Natural killer cell (primary cell): ENCODE data around the gene PPP2R2C. TPM values are rescaled to one million over a fixed set of nuclear protein-coding genes. Genes with fewer than 3 reads are reported as not detected.

ENCODE experiments used
- ATAC-seq, 3 donors: fragments of 150-1000 bp in 2 of 3; fragments of 200-7000 bp in 1 of 3; cut with Tn5 transposase; 1 replicate in 1 of 3; 2 replicates in 2 of 3; pipeline ENCODE4 v1.10.0; 2021; ENCODE audit warnings: mild to moderate bottlenecking in 2 of 3, moderate library complexity in 2 of 3
- DNase-seq, 2 donors: peaks; one replicate each; pipeline versions ENCODE4 v3.0.0 to v3.0.0-alpha.2; 2013 to 2021; ENCODE audit warnings: mixed read lengths in 1 of 2
- H3K27ac ChIP-seq: one replicate; pipeline ENCODE4 v1.5.1; 2013; ENCODE audit warnings: mild to moderate bottlenecking, low read length
- H3K27me3 ChIP-seq: one replicate; pipeline ENCODE4 v1.6.1; 2013; ENCODE audit warnings: low read length; ENCODE audit not compliant: control insufficient read depth, insufficient read depth
- H3K36me3 ChIP-seq: one replicate; pipeline ENCODE4 v1.6.1; 2013; ENCODE audit warnings: low read length; ENCODE audit not compliant: control insufficient read depth, insufficient read depth
- H3K4me1 ChIP-seq: one replicate; pipeline ENCODE4 v1.6.1; 2013; ENCODE audit warnings: low read length; ENCODE audit not compliant: control insufficient read depth, insufficient read depth
- H3K4me3 ChIP-seq: one replicate; pipeline ENCODE4 v1.5.1; 2013; ENCODE audit warnings: low read length
- H3K9me3 ChIP-seq: one replicate; pipeline ENCODE4 v1.6.1; 2013; ENCODE audit warnings: low read length; ENCODE audit not compliant: control insufficient read depth, insufficient read depth
- H3K27ac Mint-ChIP-seq, 2 donors: one replicate each; pipeline ENCODE4 v1.8.0; 2022; ENCODE audit warnings: mild to moderate bottlenecking in 2 of 2, mixed read lengths in 2 of 2, moderate library complexity in 1 of 2
- H3K27me3 Mint-ChIP-seq, 2 donors: one replicate each; pipeline ENCODE4 v1.8.0; 2022; ENCODE audit warnings: low read depth in 2 of 2, mixed read lengths in 2 of 2
- H3K36me3 Mint-ChIP-seq: one replicate; pipeline ENCODE4 v1.8.0; 2022; ENCODE audit warnings: mixed read lengths
- H3K4me1 Mint-ChIP-seq, 2 donors: one replicate each; pipeline ENCODE4 v1.8.0; 2022; ENCODE audit warnings: mixed read lengths in 2 of 2
- H3K4me3 Mint-ChIP-seq: one replicate; pipeline ENCODE4 v1.8.0; 2022; ENCODE audit warnings: mild to moderate bottlenecking, moderate library complexity, mixed read lengths
- H3K9me3 Mint-ChIP-seq, 2 donors: one replicate each; pipeline ENCODE4 v1.8.0; 2022; ENCODE audit warnings: mixed read lengths in 2 of 2
- WGBS: methylation state at CpG from one replicate; pipeline ENCODE4 v1.1.7; 2013; ENCODE audit warnings: missing lambda C conversion rate; ENCODE audit not compliant: insufficient coverage; 5-methylcytosine and 5-hydroxymethylcytosine counted together
- intact Hi-C: fragments of 100-400 bp; cut with micrococcal nuclease; formaldehyde crosslinking; loops from one replicate; pipeline ENCODE4 v1.14.2; 2022
- total RNA-seq, 4 donors: library from RNA; stranded (reverse); fragments of 120-200 nt in 1 of 4; gene quantifications; one replicate each; pipeline versions ENCODE4 v1.2.3 to v1.2.4, GENCODE V29; 2013 to 2022
- TF ChIP-seq, protein P1 (sequence below): fragments of 200-600 bp; IDR thresholded peaks from one replicate; pipeline ENCODE4 v1.8.0; 2022; ENCODE audit warnings: antibody characterized with exemption

The PPP2R2C gene
- total RNA-seq, 3 donors from 2014 or later (not counting 1 experiment from before 2014, with no cell fraction given): not detected

DNA sequence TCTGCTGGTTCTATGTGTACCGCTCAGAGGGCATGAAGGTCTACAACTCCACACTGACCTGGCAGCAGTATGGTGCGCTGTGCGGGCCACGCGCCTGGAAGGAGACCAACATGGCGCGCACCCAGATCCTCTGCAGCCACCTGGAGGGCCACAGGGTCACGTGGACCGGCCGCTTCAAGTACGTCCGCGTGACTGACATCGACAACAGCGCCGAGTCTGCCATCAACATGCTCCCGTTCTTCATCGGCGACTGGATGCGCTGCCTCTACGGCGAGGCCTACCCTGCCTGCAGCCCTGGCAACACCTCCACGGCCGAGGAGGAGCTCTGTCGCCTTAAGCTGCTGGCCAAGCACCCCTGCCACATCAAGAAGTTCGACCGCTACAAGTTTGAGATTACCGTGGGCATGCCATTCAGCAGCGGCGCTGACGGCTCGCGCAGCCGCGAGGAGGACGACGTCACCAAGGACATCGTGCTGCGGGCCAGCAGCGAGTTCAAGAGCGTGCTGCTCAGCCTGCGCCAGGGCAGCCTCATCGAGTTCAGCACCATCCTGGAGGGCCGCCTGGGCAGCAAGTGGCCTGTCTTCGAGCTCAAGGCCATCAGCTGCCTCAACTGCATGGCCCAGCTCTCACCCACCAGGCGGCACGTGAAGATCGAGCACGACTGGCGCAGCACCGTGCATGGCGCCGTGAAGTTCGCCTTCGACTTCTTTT lies 170.5 kb downstream of the PPP2R2C start:
- TF ChIP-seq, protein P1, sequence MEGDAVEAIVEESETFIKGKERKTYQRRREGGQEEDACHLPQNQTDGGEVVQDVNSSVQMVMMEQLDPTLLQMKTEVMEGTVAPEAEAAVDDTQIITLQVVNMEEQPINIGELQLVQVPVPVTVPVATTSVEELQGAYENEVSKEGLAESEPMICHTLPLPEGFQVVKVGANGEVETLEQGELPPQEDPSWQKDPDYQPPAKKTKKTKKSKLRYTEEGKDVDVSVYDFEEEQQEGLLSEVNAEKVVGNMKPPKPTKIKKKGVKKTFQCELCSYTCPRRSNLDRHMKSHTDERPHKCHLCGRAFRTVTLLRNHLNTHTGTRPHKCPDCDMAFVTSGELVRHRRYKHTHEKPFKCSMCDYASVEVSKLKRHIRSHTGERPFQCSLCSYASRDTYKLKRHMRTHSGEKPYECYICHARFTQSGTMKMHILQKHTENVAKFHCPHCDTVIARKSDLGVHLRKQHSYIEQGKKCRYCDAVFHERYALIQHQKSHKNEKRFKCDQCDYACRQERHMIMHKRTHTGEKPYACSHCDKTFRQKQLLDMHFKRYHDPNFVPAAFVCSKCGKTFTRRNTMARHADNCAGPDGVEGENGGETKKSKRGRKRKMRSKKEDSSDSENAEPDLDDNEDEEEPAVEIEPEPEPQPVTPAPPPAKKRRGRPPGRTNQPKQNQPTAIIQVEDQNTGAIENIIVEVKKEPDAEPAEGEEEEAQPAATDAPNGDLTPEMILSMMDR: no peak
- Histone ChIP-seq H3K27me3 (no peaks in the 10 kb centered on the region), H3K36me3 (no peaks in the 10 kb centered on the region), H3K4me3 (no peak overlapping the region), H3K4me1 (peaks cover 14% of the 10 kb centered on the region), H3K9me3 (no peaks in the 10 kb centered on the region), H3K27ac (no peak overlapping the region)
- H3K36me3 Mint-ChIP-seq: no peaks in the 10 kb centered on the region
- 97% methylated on average over 55 of the region's 55 CpGs for WGBS
- no peak for ATAC-seq
- no peak overlapping the region for H3K4me3 Mint-ChIP-seq
- peaks cover 7 to 14% of the 10 kb centered on the region in 2 donors for H3K27me3 Mint-ChIP-seq
- no peaks in the 10 kb centered on the region for H3K9me3 Mint-ChIP-seq
- no peak for DNase-seq
- intact Hi-C loops: no loop called here
- peaks cover 8 to 10% of the 10 kb centered on the region in 2 donors for H3K4me1 Mint-ChIP-seq
- H3K27ac Mint-ChIP-seq: no peak overlapping the region

DNA sequence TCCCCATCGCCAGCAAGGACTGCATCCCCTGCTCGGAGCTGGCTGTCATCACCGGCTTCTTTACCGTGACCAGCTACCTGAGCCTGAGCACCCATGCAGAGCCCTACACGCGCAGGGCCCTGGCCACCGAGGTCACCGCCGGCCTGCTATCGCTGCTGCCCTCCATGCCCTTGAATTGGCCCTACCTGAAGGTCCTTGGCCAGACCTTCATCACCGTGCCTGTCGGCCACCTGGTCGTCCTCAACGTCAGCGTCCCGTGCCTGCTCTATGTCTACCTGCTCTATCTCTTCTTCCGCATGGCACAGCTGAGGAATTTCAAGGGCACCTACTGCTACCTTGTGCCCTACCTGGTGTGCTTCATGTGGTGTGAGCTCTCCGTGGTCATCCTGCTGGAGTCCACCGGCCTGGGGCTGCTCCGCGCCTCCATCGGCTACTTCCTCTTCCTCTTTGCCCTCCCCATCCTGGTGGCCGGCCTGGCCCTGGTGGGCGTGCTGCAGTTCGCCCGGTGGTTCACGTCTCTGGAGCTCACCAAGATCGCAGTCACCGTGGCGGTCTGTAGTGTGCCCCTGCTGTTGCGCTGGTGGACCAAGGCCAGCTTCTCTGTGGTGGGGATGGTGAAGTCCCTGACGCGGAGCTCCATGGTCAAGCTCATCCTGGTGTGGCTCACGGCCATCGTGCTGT lies 171.2 kb downstream of the PPP2R2C start:
- WGBS: 94% methylated on average over 35 of the region's 35 CpGs
- Mint-ChIP-seq H3K9me3 (no peaks in the 10 kb centered on the region), H3K4me3 (no peak overlapping the region), H3K27me3 (peaks cover 3 to 8% of the 10 kb centered on the region in 2 donors), H3K36me3 (no peaks in the 10 kb centered on the region), H3K4me1 (peaks cover 8 to 10% of the 10 kb centered on the region in 2 donors), H3K27ac (no peak overlapping the region)
- H3K27ac ChIP-seq: no peak overlapping the region
- ATAC-seq: no peak
- no peaks in the 10 kb centered on the region for H3K27me3 ChIP-seq
- DNase-seq: no peak
- TF ChIP-seq, protein P1: no peak
- peaks cover 14% of the 10 kb centered on the region for H3K4me1 ChIP-seq
- no peaks in the 10 kb centered on the region for H3K9me3 ChIP-seq
- H3K36me3 ChIP-seq: no peaks in the 10 kb centered on the region
- H3K4me3 ChIP-seq: no peak overlapping the region
- intact Hi-C loops: no loop called here

DNA sequence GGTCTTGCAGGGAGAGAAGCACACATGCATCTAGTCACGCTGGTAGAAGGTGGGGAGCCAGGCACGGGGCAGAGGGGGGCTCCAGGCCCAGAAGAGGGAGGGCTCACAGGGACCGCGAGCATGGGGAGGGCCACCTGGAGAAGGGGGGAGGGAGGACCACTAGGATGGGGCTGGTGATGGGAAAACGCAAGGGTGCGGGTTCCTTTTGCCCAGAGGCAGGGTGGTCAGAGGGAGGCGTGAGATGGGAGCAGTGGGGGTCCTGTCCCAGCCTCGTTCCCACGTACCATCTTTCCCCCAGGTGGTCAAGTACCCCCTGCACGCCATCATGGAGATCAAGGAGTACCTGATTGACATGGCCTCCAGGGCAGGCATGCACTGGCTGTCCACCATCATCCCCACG lies 172.1 kb downstream of the PPP2R2C start:
- intact Hi-C loops: no loop called here
- DNase-seq: no peak
- WGBS: 90% methylated on average over 11 of the region's 11 CpGs
- no peaks in the 10 kb centered on the region for H3K36me3 Mint-ChIP-seq
- peaks cover 0 to 2% of the 10 kb centered on the region in 2 donors for H3K27me3 Mint-ChIP-seq
- no peak overlapping the region for H3K4me3 Mint-ChIP-seq
- ATAC-seq: no peak
- TF ChIP-seq, protein P1: no peak
- H3K27ac ChIP-seq: no peak overlapping the region
- H3K9me3 ChIP-seq: no peaks in the 10 kb centered on the region
- H3K9me3 Mint-ChIP-seq: no peaks in the 10 kb centered on the region
- no peak overlapping the region for H3K27ac Mint-ChIP-seq
- H3K4me1 ChIP-seq: peaks cover 14% of the 10 kb centered on the region
- no peaks in the 10 kb centered on the region for H3K27me3 ChIP-seq
- peaks cover 8 to 10% of the 10 kb centered on the region in 2 donors for H3K4me1 Mint-ChIP-seq
- H3K36me3 ChIP-seq: no peaks in the 10 kb centered on the region
- H3K4me3 ChIP-seq: no peak overlapping the region
